A673 (cell line): ENCODE data around the gene OR52M1.
A peak's percentile ranks its signal among the peaks of the same experiment; 100 is the strongest.

ENCODE experiments used
- EZH2 ChIP-seq: fragments of 200-600 bp; sonication (generic); IDR thresholded peaks from 2 replicates; pipeline ENCODE4 v1.6.1; 2017; ENCODE audit warnings: borderline replicate concordance, low read depth, mild to moderate bottlenecking, mixed read lengths, antibody characterized with exemption, low read length; ENCODE audit not compliant: poor library complexity, severe bottlenecking
- TF ChIP-seq, protein P1 (sequence below): fragments of 300-800, 200-600 bp; sonication (generic); conservative IDR thresholded peaks from 2 replicates; pipeline ENCODE4 v1.5.1; 2017; ENCODE audit warnings: low read depth, mild to moderate bottlenecking, antibody characterized with exemption, low read length, moderate library complexity, mixed read lengths

DNA sequence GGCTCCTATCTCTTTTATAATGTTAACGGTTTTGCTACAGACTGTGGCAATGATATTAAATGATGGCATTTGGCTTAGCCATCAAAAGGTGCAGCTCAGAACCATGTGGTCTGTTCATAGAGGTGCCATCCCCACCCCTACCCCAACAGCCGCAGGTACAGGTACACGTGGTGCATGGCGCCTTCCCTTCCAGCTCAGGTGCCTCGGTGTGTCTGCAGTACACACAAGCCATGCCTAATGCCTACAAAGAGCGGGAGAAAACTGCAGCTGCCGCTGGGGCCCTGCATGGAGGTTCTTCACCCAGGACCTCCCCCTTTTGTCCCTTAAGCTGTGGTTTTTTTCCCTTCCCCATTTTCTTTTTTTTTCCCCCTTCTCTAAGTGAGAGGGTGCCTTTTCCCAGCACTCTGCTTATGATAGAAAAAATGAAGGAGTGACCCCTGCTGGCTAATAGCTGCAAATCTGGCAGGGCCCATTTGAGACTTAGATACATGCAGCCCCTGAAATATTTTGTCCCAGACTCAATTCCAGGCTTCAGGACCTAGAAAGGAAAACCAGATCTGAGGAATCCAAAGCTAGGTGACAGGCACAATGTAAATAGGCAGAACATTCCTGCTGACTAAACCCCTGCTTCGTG is 6.5 kb downstream of the OR52M1 start:
- no peak for TF ChIP-seq EZH2
- TF ChIP-seq, protein P1, sequence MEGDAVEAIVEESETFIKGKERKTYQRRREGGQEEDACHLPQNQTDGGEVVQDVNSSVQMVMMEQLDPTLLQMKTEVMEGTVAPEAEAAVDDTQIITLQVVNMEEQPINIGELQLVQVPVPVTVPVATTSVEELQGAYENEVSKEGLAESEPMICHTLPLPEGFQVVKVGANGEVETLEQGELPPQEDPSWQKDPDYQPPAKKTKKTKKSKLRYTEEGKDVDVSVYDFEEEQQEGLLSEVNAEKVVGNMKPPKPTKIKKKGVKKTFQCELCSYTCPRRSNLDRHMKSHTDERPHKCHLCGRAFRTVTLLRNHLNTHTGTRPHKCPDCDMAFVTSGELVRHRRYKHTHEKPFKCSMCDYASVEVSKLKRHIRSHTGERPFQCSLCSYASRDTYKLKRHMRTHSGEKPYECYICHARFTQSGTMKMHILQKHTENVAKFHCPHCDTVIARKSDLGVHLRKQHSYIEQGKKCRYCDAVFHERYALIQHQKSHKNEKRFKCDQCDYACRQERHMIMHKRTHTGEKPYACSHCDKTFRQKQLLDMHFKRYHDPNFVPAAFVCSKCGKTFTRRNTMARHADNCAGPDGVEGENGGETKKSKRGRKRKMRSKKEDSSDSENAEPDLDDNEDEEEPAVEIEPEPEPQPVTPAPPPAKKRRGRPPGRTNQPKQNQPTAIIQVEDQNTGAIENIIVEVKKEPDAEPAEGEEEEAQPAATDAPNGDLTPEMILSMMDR: peak; percentile 54
